Measurements from ENCODE around the gene GPX7.
"Not testable (repeated sequence)": the region's sequence is repeated elsewhere in the genome, so short reads cannot be mapped to it uniquely, and the experiment has no call there.

GPX7 gene

GRCh38 chr1:52572387-52572786, 29.8 kb upstream of the GPX7 start:
- DNase-seq (ENCODE audit: insufficient read length, low spot score): no peak
- TF ChIP-seq, protein P1, sequence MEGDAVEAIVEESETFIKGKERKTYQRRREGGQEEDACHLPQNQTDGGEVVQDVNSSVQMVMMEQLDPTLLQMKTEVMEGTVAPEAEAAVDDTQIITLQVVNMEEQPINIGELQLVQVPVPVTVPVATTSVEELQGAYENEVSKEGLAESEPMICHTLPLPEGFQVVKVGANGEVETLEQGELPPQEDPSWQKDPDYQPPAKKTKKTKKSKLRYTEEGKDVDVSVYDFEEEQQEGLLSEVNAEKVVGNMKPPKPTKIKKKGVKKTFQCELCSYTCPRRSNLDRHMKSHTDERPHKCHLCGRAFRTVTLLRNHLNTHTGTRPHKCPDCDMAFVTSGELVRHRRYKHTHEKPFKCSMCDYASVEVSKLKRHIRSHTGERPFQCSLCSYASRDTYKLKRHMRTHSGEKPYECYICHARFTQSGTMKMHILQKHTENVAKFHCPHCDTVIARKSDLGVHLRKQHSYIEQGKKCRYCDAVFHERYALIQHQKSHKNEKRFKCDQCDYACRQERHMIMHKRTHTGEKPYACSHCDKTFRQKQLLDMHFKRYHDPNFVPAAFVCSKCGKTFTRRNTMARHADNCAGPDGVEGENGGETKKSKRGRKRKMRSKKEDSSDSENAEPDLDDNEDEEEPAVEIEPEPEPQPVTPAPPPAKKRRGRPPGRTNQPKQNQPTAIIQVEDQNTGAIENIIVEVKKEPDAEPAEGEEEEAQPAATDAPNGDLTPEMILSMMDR (IDR thresholded peaks at IDR 0.05; ENCODE audit: insufficient read depth, missing control alignments): no peak
- no peak for FAIRE-seq

DNA sequence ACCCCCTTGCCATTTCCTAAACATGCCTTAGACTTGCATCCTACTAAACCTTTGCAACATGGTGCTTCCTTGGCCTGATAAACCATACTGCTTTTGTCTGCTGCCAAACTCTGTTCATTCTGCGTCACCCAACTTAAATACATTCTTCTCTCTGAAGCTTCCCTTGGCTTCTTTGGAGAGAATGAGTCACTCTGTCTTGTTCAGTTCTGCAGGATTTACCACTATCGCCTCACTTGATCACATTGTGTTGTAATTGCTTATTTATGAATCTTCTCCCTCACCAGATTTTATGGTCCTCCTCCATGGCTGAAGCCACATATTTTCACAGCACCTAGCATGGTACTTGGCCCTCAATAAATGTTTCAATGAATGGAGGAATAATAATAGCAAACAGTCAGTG, 27.6 kb upstream of the GPX7 start:
- TF ChIP-seq, protein P1 (IDR thresholded peaks at IDR 0.05; ENCODE audit: insufficient read depth, missing control alignments): no peak
- DNase-seq (ENCODE audit: insufficient read length, low spot score) (no peak), FAIRE-seq (no peak)

DNA sequence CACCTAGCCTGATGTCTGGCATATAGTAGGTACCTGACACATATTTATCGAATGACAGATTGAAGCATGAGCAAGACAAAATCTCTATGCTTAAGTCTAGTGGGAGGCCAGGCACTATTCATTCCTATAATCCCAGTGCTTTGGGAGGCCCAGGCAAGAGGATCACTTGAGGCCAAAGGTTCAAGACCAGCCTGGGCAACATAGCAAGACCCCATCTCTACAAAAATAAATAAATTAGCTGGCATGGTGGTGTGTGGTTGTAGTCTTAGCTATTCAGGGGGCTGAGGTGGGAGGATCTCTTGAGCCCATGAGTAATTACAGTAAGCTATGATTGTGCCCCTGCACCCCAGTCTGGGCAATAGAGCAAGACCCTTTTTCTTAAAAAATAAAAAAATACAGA, 26.1 kb upstream of the GPX7 start:
- no peak for FAIRE-seq
- no peak for DNase-seq (ENCODE audit: insufficient read length, low spot score)
- TF ChIP-seq, protein P1 (IDR thresholded peaks at IDR 0.05; ENCODE audit: insufficient read depth, missing control alignments): no peak

GRCh38 chr1:52578066-52578465, 24.1 kb upstream of the GPX7 start:
- not testable (repeated sequence) for FAIRE-seq; DNase-seq (ENCODE audit: insufficient read length, low spot score)

DNA sequence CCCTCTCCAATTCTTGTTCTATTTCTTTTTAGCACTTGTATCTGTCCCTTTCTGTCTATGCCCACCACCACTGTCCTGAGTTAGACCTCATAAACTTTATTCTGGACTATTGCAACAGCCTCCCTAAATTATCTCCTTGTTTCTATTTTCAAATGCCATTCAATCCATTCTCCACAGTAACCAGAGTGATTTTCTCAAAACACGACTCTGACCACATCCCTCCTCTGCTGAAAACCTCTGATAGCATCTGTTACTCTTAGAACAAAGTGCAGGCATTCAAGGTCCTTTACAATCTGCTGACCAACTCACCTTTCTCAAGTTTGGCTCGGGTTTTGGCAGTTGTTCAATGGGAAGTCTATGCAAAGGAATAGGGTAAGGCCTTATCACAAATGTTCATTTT, 22.8 kb upstream of the GPX7 start:
- DNase-seq (ENCODE audit: insufficient read length, low spot score) (no peak), FAIRE-seq (no peak)
- TF ChIP-seq, protein P1 (IDR thresholded peaks at IDR 0.05; ENCODE audit: insufficient read depth, missing control alignments): no peak

GRCh38 chr1:52580283-52580682, 21.9 kb upstream of the GPX7 start:
- TF ChIP-seq, protein P1 (IDR thresholded peaks at IDR 0.05; ENCODE audit: insufficient read depth, missing control alignments): no peak
- FAIRE-seq (no peak), DNase-seq (ENCODE audit: insufficient read length, low spot score) (no peak)

GRCh38 chr1:52582116-52582696, 20.0 kb upstream of the GPX7 start:
- FAIRE-seq: no peak

More at GRCh38 chr1:52582116-52582696, 20.0 kb upstream of the GPX7 start:
- TF ChIP-seq, protein P1 (IDR thresholded peaks at IDR 0.05; ENCODE audit: insufficient read depth, missing control alignments): no peak
- no peak for DNase-seq (ENCODE audit: insufficient read length, low spot score)
